RCC 7860 (cell line): Measurements from ENCODE around the gene PHF2.

Experiments used
- DNase-seq: peaks from one replicate; pipeline ENCODE4 v3.0.0-alpha.2; 2015; ENCODE audit warnings: low spot score
- FAIRE-seq: peaks from 2 replicates; lab custom pipeline; 2012; peaks lifted over from hg19 to GRCh38; lab: Jason Lieb, UNC

Gene PHF2

DNA sequence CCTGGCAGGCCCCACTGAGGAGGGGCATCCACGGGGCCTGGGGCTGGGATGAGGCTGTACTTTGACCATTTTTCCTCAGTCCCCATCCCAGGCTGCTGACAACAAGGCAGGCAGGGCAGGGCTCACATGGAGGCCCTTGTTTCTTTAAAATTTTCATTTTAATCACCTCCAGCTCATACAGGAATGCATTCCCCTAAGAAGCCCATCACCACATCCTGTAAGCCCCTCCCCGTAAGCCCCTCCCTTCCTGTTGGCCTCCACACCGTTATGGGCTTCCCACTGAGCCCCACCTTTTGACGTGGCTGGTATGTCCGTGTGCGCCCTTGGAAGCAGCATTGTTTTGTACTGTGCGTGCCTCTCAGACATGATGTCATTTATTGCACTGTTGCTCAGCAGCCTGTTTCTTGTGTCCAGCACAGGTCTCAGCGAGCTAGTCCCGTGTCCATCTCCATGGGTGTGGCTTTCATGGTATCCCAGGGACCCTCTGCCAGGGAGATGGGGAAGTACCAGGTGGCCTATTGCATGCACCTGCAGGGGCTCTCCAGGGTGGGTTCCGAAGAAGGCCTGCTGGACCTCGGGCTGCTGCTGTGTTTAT, 22.4 kb downstream of the PHF2 start:
- no peak for DNase-seq
- no peak for FAIRE-seq

DNA sequence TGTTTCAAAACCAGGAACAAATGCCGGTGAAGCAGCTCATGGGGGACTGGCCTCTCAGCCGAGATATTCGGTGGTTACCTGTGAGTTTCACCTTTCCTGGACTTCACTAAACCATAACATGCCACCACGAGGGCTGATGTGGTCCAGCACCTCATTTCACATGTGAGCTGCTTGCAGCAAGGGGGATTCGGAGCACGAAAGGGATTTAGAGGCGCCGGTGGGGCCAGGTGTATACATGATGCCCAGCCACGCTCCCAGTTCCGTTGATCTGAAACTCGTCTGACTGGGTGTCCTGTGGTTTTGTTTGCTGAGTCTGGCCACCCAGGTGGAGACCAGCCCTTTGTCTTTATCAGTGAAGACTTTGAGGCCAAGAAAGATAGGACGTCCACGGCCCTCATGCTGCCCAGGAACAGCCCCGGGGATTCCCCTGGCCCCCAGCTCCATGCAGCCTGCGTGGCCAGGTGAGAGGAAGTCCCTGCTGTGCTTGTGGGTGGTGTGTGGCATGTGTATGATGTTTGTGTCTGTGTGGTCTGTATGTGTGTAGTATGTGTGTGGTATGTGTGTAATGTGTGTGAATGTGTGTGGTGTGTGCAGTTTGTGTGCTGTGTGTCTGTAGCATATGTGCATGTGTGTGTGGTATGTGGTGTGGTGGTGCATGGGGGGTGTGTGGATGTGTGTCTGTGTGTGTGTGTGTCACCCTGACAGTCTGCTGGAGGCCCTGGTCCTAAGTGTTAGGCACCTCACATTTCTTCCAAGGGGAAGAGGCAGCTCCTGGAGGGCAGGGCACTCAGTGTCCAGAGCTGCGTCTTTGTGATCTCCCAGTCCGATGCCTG, 23.4 kb downstream of the PHF2 start:
- no peak for DNase-seq
- FAIRE-seq = no peak

DNA sequence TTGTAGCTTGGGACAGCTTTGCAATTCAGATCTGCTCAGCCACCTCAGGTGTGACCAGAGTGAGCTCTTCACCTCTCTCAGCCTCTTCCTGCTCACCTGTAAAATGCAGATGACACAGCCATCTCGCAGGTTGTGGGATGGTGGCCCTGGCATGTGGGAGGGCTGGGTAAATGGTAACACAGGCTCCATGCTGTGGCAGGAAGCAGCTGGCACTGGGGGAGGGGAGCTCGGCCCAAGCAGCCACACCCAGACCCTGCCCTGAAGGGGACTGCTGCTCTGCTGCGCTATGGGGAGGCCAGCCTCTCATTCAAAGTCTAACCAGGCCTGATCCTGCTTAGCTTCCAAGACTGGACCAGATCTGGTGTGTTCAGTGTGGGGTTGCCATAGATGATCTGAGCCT, 24.1 kb downstream of the PHF2 start:
- no peak for FAIRE-seq
- DNase-seq = no peak

DNA sequence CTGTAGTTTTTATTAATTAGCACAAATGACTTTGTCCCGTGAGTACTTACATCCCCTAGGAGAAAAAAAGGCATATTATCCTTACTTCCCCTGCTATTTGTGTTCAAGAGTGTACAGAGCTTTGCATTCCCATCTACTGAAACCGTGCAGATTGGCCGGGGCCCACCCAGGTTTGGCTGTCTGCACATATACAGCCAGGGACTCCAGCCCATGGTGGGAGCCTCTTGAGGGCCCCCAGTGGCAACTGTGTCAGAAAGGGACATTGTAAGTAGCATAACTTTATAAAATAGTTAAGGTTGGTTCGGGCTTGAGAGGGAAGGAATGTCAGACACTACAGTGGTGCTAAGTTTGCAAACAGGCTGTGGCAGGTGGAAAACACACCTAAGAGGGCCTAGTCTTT, 24.7 kb downstream of the PHF2 start:
- DNase-seq (no peak), FAIRE-seq (no peak)

DNA sequence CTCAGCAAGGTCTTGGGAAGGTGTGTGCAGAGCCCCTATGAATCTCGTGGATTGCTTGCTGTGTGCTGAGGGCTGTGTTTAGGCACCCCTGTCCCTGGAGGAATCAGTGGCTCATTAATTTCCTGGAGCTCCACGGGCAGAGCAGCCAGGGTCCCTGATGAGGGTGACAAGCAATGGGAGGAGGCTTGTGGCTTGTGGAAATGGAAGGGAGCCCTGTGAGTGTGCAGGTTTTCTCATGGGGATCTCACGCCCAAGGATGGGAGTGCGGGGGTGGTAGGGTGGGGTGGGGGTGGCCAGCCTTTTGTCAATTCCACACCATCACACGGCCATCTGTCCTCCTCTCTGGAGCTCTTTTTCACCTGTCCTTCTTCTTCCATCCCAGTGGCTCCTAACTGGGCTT, 25.3 kb downstream of the PHF2 start:
- FAIRE-seq (no peak), DNase-seq (no peak)

DNA sequence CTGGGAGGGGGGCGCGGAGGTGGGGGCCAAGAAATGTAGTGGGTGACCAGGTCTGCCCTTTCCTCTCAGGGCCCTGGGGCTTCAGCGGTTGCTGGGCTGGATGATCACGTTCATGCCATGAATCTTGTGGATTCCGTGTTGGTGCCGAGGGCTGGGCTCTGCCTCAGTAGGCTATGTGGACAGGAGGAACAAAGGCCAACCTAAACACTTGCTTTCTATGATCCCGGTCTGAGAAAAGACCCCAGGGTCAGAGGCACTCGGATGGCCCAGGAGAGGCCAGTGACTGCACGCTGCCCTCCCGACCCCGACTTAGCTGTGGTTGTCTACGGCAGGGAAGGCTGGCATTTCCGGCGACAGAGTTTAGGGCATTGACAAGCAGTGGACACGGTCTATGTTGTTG, 26.6 kb downstream of the PHF2 start:
- FAIRE-seq (no peak), DNase-seq (no peak)

DNA sequence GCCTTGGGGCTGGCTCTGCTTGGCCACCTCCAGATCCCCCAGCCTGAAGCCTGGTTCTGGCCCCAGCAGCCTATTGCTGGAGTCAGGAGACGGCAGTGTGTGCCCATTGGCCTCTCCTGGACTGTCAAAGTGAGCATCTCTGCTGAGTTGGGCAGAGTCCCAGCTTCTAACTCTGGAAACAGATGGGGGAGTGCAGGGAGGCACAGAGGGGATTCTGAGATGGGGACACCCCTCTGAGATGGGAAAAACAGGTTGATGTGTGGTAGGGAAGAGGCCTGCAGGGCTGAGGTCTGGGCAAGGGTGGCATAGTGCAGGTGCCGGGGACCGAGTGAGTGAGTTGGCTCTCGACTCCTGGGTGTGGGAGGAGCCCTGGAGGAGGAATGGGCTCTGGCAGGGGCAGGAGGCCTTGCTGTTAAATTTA, 27.5 kb downstream of the PHF2 start:
- DNase-seq (no peak), FAIRE-seq (no peak)

DNA sequence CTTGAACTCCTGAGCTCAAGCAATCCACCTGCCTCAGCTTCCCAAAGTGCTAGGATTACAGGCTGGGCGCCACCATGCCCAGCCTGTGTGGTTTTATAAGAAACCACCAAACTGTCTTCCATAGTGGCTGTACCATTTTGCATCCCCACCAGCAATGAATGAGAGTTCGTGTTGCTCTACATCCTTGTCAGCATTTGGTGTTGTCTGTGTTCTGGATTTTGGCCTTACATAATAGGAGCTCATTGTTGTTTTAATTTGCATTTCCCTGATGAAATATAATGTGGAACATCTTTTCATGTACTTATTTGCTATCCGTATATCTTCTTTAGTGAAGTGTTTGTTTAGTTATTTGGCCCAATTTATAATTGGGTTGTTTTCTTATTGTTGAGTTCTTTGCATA, 29.8 kb downstream of the PHF2 start:
- FAIRE-seq = no peak
- no peak for DNase-seq

DNA sequence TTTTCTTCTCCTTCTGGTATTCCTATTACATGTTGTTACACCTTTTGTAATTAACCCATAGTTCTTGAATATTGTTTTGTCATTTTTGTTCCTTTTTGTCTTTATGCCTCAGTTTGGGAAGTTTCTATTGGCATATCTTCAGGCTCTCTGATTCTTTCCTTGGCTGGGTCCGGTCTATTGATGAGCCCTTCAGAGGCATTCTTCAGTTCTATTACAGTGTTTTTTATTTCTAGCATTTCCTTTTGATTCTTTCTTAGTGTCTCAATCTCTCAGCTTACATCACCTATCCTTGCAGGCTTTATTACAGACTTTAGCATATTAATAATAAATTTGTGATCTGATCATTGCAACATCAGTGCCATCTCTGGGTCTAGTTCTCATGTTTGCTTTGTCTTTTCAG, 33.8 kb downstream of the PHF2 start:
- DNase-seq (no peak), FAIRE-seq (no peak)

DNA sequence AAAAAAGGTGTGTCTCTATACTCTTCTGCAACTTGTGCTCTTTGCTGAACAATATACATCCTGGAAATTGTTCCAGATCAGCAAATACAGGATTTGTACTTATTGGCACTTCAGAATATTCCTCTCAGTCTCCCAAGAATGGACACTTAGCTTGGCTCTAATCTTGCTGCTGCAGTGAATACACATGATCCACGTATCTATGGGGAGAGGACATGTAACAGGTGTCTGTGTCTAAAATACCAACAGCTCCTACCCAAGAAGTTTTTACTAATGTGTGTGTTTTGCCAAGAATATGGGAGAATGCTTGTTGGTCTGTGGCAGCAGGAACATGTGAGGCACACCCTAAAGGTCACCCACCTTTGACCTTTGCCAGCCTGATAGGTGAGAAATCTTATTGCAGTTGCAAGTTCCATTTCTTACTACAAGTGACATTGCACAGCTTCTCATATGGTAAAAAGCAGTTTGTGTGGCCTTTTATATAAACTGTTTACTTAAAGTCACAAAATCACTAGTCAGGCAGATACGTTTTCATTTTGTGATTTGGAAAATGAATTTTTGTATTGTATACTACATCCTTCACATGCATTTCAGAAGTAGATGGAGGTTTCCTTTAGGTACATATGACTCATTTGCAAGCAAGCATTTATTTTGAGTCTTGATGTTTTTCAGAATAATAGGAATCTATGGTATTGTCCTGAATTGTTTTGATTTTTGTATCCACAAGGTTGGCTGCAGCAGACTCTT, 35.8 kb downstream of the PHF2 start:
- FAIRE-seq (no peak), DNase-seq (no peak)

DNA sequence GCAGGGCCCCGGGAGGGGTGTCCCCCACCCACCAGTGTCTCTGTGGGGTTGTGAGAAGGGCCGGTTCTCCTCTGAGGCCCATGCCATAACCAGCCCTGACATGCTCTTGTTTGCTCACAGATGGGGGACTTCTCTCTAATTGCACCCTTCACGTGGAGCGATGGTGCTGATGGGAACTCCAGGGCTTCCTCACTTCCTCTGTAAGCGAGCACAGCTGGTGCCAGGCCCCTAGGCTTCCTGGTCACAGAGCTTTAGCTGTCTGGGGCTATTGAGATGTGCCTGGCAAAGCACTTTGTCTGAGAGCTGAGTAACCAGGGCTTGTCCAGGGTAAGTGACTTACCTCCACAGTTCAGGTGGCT, 36.4 kb downstream of the PHF2 start:
- FAIRE-seq (no peak), DNase-seq (no peak)

DNA sequence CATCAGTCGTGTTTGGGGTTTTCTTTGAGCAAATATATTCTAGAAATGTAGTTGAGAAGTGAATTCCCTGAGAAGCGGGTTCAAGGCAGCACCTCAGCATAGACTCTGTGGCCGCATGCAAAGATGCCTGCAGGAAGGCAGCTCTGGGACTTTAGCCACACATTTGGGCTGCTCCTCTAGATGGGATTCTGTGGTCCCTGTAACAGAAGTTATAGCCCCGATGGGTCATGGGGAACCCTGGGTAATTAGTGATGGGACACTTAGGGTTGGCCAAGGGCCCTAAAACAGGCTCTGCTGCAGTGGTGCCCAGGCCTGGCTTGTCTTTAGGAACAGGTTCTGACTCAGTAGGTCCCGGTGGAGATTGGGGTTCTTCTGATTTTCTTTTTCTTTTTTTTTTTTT, 36.8 kb downstream of the PHF2 start:
- FAIRE-seq (no peak), DNase-seq (no peak)

DNA sequence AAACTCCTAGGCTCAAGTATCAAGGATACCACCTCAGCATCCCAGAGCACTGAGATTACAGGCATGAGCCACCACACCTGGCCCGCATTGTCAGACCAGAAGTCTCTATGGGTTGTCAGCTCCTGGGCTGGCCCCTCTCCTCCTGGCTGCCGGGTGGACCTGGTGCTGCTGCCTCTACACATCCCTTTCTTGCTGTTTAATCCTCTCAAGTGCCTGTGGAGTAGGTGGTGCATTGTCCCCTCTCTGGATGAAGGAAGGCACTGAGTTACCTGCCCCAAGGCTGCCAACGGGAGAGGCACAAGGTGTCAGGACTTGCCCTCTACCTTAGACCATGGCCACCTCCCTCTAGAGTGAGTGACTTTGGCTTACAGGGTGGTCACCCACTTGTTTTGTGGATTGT, 37.4 kb downstream of the PHF2 start:
- no peak for DNase-seq
- FAIRE-seq = no peak

DNA sequence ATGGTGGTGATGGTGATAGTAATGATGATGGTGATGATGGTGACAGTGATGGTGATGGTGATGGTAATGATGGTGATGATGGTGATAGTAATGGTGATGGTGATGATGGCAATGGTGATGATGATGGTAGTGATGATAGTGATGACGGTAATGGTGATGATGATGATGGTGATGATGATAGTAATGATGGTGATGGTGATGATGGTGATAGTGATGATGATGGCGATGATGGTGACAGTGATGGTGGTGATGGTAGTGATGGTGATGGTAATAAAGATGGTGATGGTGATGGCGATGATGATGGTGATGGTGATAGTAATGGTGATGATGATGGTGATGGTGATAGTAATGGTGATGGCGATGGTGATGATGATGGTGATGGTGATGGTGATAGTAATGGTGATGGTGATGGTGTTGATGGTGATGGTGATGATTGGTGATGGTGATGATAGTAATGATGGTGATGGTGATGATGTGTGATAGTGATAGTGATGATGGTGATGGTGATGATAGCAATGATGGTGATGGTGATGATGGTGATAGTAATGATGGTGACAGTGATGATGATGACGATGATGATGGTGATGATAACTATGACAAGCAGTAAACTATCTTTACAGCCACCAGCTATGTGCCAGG, 38.6 kb downstream of the PHF2 start:
- FAIRE-seq = no peak
- no peak for DNase-seq

DNA sequence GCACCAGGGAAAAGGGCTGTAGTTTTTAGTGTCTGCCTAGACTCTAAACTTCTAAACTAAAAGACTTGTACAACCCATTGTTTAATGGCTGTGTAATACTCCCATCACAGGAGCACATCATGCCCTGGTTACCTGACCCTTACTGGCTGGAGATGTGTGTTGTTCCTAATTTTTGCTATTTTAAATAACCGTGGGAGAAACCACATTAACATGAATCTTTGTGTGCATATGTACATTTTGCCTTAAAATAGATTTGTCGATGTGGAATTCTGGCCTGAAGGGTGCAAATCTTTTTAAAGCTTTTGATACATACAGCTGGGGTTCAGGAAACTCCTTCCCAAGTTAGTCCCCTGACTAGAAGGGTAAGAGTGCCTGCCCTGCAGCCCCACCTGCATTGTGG, 39.7 kb downstream of the PHF2 start:
- no peak for FAIRE-seq
- DNase-seq = no peak

DNA sequence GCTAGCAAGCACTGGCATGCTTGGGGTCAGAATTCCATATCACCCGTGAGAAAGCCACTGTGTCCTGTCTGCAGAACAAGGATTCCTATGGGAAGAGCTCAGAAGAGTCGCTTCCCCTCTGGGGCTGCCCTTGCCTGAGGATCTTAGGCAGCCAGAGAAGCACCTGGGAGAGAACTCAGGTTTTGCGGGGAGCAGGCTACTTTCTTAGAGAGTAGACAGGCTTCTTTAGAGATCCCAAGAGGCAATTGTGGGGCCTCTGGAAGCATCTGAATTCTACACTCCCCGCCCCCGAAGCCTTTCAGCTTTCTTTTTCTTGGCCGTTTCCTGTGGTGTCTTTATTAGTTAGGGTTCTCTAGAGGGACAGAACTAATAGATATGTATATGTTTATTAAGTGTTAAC, 40.9 kb downstream of the PHF2 start:
- FAIRE-seq = no peak
- DNase-seq = no peak

DNA sequence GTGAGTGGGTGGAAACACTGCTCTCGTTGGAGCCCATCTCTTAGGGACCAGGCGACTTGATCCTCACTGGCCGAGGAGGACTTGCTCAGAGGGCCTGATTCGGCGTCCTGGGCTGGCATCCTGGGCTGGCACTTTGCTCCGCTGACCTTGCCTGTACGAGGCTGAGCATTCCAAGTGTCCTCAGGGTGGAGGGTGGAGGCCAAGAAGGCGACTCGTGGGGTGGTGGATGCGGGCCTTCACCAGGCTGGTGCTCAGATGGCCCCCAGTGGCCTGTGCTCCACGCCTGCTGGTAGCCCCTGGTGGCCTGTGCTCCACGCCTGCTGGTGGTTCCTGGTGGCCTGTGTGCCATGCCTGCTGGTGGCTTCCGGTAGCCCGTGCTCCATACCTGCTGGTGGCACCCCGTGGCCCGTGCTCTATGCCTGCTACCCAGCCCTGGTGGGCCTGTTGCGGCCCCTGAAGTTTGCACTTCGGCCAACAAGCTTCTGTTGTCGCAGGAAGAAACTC, 42.9 kb downstream of the PHF2 start:
- DNase-seq (no peak), FAIRE-seq (no peak)

DNA sequence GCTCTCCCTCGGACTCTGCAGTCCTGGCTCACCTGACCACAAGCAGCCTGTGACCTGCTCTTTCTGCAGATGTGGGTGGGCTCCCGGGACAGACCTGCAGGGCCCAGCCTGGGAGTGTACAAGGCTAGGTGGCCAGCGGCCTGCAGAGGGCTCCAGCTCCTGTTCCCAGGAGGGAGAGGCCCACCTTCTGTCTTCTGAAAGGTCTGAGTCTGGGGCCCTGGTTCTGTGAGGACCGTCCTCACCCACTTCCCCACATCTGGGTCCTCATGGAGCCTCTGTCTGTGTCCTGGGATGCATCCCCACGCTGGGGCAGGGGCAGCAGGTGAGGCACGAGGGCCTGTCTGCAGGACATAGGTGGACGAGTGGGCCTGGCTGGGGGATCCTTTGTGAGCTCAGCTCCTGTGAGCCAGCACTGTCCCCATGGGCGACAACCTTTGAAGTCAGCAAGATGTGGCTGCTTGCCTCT, 43.7 kb downstream of the PHF2 start:
- no peak for DNase-seq

DNA sequence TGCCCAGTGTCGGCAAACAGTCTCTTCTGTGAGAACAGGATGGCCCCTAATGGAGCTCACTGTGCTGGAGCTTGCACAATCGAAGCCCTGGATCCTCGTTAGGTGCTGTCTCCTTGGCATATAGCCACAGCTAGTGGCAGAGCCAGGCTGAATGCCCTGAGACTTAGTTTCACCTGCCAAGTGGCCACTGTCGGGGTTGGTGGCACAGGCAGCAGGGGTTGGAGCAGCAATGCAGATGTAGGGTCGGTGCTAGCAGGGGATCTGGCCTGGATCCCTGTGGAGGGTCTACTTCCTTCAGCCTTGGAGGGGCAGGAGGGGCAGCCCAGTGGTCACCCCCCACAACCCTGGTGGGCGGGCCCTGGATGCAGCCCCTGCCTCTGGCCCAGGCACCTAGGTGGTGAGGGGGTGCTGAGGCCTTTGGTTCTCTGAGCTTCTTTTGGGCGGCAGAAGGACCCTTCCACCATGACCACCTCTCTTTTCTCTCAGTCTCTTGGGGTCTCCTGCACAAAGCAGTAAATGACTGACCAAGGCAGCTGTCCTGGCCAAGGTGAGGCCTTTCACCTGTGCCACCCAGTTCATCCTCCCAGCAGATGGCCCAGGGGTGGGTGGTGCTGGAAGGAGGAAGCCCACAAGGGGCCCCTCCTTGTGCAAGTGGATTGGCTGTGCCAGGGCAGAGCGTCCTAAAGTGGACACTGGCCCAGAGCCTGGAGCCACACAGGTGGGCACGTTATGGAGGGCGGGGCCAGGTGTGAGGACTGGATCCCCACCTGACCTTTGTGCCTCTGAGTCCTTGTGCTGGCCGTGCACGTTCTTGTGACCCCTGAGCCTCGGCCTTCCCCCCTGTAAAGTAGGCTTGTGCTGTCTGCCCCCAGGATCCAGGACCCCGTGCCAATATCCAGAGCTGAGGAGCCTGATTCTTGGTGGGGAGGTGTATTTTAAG, 44.8 kb downstream of the PHF2 start:
- no peak for DNase-seq

More for the DNA sequence above, 43.7 kb downstream of the PHF2 start:
- FAIRE-seq = no peak

DNA sequence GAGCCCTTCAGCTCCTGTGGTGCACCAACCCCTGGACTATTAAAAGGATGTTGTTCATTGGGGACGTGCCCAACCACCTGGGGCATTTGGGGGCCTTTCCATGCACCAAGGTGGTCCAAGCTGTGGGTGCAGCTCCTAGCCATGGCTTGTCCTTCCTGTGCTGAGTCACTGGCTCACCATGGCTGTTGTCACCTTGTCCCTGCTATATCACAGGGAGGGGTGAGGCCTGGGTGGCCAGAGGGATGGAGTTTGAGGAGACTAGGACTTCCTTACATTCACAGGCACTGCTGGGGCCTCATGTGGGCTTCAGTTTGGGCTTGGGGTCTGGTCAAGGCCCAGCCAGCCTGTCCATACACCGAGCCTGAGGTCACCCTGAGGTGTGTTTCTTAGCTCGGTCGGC, 45.5 kb downstream of the PHF2 start:
- DNase-seq (no peak), FAIRE-seq (no peak)

More for the DNA sequence above, 44.8 kb downstream of the PHF2 start:
- no peak for FAIRE-seq
